SH-SY5Y (cell line): ENCODE results near the gene CDK14.

Source experiments
- GATA2 ChIP-seq: IDR thresholded peaks from 2 replicates; pipeline ENCODE4 v1.6.1; 2011; ENCODE audit warnings: mild to moderate bottlenecking, low read depth, low read length
- GATA3 ChIP-seq: IDR thresholded peaks from 2 replicates; pipeline ENCODE4 v1.6.1; 2011; ENCODE audit warnings: low read depth, mild to moderate bottlenecking, low read length, moderate library complexity

- TF ChIP-seq GATA2, result no peak
- TF ChIP-seq GATA3, result no peak
Observed at GRCh38 chr7:91127325-91127724, 531.2 kb downstream of the CDK14 start.
